ENCODE data around the gene TMEM161B.
"Not testable (repeated sequence)": the region's sequence is repeated elsewhere in the genome, so short reads cannot be mapped to it uniquely, and the experiment has no call there.

The TMEM161B gene

GRCh38 chr5:88248743-88249540 is 19.7 kb downstream of the TMEM161B start:
- no peak for DNase-seq

GRCh38 chr5:88248094-88248493 is 20.6 kb downstream of the TMEM161B start:
- DNase-seq: no peak

DNA sequence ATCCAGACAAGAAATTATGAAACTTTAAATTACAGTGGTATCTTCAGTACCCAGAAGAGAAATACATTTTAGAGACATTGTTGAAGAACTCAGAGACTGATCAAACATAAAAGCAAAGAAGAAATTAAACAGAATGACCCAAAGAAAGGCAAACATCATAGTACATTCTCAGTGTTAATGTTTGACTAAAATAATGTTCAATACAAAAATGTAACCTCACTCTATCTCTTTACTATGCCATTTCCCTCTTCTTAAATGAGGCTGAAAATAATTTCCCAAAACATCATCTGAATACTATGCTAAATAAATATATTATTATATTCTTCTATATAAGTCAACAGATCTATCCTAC is 22.8 kb downstream of the TMEM161B start:
- DNase-seq: no peak

- DNase-seq: no peak
Observed at GRCh38 chr5:88245241-88245892, 23.3 kb downstream of the TMEM161B start.

GRCh38 chr5:88244686-88245085 is 24.0 kb downstream of the TMEM161B start:
- no peak for DNase-seq

- DNase-seq: not testable (repeated sequence)
Observed at GRCh38 chr5:88243493-88243892, 25.2 kb downstream of the TMEM161B start.

DNA sequence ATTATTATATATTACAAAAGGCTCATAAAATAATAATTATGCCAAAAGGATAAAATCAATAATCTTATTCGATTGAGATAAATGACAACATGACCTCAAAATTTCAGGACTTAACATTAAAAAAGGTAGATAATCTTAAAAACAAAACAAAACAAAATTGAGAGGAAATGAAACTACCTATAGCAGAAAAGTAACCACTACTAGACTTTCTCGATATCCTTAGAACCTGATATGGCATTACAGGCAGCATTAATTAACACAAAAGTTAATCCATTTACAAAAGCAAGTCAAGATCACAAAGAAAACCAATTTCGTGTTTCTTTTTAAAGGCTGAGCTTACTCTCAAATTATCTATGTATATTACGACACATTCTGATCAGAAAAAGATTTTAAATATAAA is 29.9 kb downstream of the TMEM161B start:
- no peak for DNase-seq

GRCh38 chr5:88236866-88237642 is 31.6 kb downstream of the TMEM161B start:
- DNase-seq: peak; percentile 22

- DNase-seq: no peak
Observed at GRCh38 chr5:88235828-88236227, 32.8 kb downstream of the TMEM161B start.

DNA sequence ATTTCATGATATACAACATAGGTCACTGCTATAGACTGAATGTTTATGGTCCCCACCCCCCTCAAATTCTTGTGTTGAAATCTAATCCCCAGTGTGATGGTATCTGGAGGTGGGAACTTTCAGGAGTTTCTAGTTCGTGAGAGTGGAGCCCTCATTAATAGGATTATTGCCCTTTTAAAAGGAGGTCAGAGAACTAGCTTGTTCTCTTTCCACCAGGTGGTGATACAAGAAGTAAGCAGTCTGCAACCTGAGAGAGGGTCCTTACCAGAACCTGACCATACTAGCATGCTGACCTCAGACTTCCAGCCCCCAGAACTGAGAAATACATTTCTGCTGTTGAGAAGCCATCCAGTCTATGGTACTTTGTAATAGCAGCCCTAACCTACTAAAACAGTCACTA is 33.3 kb downstream of the TMEM161B start:
- no peak for DNase-seq

DNA sequence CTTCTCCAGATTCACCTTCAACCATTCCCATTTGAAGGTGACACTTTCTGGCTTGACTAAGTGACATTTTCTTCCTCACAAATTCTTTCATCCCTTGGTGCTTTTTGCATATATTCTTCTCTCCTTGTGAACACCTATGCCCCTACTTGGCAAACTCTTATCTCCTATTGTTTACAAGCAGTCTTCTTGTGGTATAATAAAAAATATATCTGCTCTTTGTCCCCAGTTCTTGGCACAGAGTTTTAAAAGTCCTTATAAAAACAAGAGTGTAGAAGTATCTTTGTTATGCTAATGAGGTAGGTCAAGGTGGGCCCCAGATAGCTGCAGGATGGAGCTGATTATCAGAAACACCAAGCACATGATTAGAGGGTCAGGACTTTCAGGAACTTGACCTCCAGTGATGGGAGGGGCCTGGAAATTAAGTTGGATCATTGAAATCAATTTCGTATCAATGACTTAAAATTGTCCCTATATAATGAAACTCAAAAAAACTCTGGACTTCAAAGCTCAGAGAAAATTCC is 38.0 kb downstream of the TMEM161B start:
- no peak for DNase-seq

GRCh38 chr5:88226881-88227450 is 41.7 kb downstream of the TMEM161B start:
- no peak for DNase-seq

- no peak for DNase-seq
Observed at GRCh38 chr5:88214655-88215054, 54.0 kb downstream of the TMEM161B start.

DNA sequence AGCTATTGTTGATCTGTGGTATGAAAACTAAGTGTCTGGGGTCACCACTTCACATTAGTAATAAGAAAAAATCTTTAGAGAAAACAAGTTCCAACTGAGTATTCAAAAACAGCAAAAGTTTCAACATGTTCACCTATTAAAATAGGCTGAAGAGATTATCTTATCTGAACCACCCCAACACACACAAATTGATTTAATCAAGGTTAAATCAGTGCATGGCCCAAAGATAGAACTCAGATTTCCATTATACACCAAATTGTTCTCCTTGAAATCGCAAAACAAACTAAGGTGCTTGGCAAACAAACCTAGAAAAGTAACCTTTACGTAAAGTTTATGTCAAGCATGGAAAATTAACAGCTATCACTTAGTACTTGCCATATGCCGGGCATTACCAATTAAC is 61.1 kb downstream of the TMEM161B start:
- DNase-seq: no peak

- peak; percentile 44 for DNase-seq
Observed at GRCh38 chr5:88203981-88204750, 64.5 kb downstream of the TMEM161B start.

GRCh38 chr5:88195636-88196035 is 73.0 kb downstream of the TMEM161B start:
- DNase-seq: no peak

DNA sequence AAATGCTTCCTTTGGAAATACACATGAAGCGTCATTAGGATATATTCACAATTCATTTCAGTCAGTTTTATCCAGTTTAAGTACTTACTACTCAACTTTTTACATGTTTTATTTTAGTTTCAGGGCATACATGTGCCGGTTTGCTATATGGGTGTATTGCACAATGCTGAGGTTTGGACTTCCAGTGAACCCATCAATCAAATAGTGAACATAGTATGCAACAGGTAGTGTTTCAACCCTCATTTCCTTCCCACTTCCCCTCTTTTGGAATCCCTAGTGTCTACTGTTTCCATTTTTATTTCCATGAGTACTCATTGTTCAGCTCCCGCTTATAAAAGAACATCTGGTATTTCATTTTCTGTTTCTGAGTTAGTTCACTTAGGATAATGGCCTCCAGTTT is 74.7 kb downstream of the TMEM161B start:
- no peak for DNase-seq

DNA sequence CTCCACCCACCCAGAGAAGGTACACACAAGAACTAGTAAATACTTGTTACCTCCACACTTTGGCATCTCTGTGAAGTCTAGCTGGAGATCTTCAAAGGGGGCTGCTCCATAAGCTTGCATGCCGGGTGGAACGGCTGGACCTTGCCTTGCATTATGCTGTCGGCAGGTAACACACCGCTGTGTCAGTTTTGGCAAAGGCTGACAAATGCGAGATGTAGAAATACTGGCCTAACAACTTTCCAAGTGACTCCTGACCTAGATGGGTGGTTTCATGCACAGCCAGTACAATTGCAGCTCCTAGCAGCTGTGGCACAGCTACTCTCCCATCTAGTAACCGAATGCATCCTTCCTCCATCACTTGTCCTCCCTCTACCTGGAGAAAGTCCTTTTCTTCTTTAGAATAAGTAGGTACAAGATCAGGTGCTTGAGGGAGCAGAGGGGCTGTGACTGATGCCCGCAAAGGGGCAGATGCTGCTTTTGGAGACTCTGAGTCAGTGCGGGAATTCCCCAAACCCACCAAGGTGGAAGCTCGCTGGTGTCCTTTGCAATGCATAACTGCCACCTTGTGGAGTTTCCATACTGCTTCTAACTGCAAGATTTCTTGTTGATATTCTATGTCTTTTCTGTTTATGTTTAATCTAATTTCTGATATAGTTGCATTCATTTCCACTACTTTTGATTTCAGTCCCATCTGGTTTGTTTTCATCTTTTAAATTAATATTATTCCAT is 78.4 kb downstream of the TMEM161B start:
- peak; percentile 43 for DNase-seq

DNA sequence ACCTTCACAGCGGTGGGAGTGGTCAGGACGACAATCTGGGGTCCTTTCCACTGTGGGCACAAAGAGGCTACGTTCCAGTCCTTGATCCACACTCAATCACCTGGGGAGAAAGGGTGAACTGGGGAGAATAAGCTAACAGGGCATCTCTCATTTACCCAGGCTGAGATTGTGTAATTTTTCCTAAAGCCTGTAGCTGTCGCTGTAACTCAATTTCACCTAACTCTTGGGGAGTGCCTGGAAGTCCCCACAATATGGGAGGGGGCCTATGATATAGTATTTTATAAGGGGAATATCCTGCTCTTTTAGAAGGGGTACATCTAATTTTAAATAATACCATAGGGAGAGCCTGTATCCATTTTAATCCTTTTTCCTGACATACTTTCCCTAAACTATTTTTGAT is 79.2 kb downstream of the TMEM161B start:
- not testable (repeated sequence) for DNase-seq

- DNase-seq: no peak
Observed at GRCh38 chr5:88188458-88189132, 80.0 kb downstream of the TMEM161B start.

- no peak for DNase-seq
Observed at GRCh38 chr5:88183255-88183654, 85.4 kb downstream of the TMEM161B start.

Measured in activated CD4-positive, alpha-beta T cell treated with anti-CD3 and anti-CD28 coated beads for 48 hours (primary cell).